ENCODE data around the gene OSBPL9. TPM values are rescaled to one million over a fixed set of nuclear protein-coding genes. Genes with fewer than 3 reads are reported as not detected.

The OSBPL9 gene
- total RNA-seq, 2 experiments from 2014 or later: 58.6 to 87.8 TPM

GRCh38 chr1:51630922-51631321, 14.0 kb downstream of the OSBPL9 start:
- no peaks in the 10 kb centered on the region for H3K79me2 ChIP-seq (ENCODE audit: insufficient read depth, low read depth, low read length)
- no peak for TF ChIP-seq EZH2phosphoT487 (IDR thresholded peaks at IDR 0.05; ENCODE audit: borderline replicate concordance, low read depth, low read length)
- BruUV-seq (replicated peaks): no TSS peak
- H3K9me3 ChIP-seq (ENCODE audit: low read length): no peaks in the 10 kb centered on the region
- H3K4me1 ChIP-seq (ENCODE audit: insufficient read depth, low read length, poor library complexity, severe bottlenecking): no peaks in the 10 kb centered on the region
- H3K9me2 ChIP-seq (ENCODE audit: insufficient read depth, low read length): no peaks in the 10 kb centered on the region
- H2AFZ ChIP-seq (ENCODE audit: low read length): no peak overlapping the region
- CTCF ChIA-PET (ENCODE audit: unreplicated experiment): no interaction called here
- POLR2A ChIA-PET: interaction anchor here (0.6 to 1.5 kb wide), 2 partner anchors 9 to 17 kb away, joined by 3 to 5 read pairs; no protein-coding TSS in a partner anchor
- no peaks in the 10 kb centered on the region for H4K20me1 ChIP-seq (ENCODE audit: insufficient read depth, low read length)
- intact Hi-C loops (cut with micrococcal nuclease; ENCODE audit: unreplicated experiment): no loop called here
- no peak overlapping the region for H3K4me3 ChIP-seq (ENCODE audit: low read depth, low read length, poor library complexity, severe bottlenecking)
- H3K4me2 ChIP-seq (ENCODE audit: low read length): no peak overlapping the region
- H3K36me3 ChIP-seq (ENCODE audit: insufficient read depth, low read length): no peaks in the 10 kb centered on the region
- DNase-seq (ENCODE audit: low spot score): no peak
- no peak overlapping the region for H3K27ac ChIP-seq (ENCODE audit: low read depth, low read length, poor library complexity, severe bottlenecking)

- Histone ChIP-seq H4K20me1 (ENCODE audit: insufficient read depth, low read length) (no peaks in the 10 kb centered on the region), H3K4me2 (ENCODE audit: low read length) (no peak overlapping the region)
- no TSS peak for BruUV-seq (replicated peaks)
Observed at GRCh38 chr1:51631747-51632146, 14.9 kb downstream of the OSBPL9 start.

GRCh38 chr1:51634618-51635017, 17.7 kb downstream of the OSBPL9 start:
- POLR2A ChIA-PET: no interaction called here
- BruUV-seq (replicated peaks): no TSS peak
- TF ChIP-seq CTCF (conservative IDR thresholded peaks at IDR 0.05; ENCODE audit: low read length) (no peak), EZH2phosphoT487 (IDR thresholded peaks at IDR 0.05; ENCODE audit: borderline replicate concordance, low read depth, low read length) (no peak)
- Histone ChIP-seq H3K9me2 (ENCODE audit: insufficient read depth, low read length) (no peaks in the 10 kb centered on the region), H3K4me2 (ENCODE audit: low read length) (no peak overlapping the region), H3K27ac (ENCODE audit: low read depth, low read length, poor library complexity, severe bottlenecking) (no peak overlapping the region), H3K79me2 (ENCODE audit: insufficient read depth, low read depth, low read length) (no peaks in the 10 kb centered on the region), H3K9me3 (ENCODE audit: low read length) (no peaks in the 10 kb centered on the region), H2AFZ (ENCODE audit: low read length) (no peak overlapping the region), H3K4me3 (ENCODE audit: low read depth, low read length, poor library complexity, severe bottlenecking) (no peak overlapping the region), H3K36me3 (ENCODE audit: insufficient read depth, low read length) (no peaks in the 10 kb centered on the region), H3K4me1 (ENCODE audit: insufficient read depth, low read length, poor library complexity, severe bottlenecking) (no peaks in the 10 kb centered on the region), H4K20me1 (ENCODE audit: insufficient read depth, low read length) (no peaks in the 10 kb centered on the region)
- intact Hi-C loops (cut with micrococcal nuclease; ENCODE audit: unreplicated experiment): no loop called here
- CTCF ChIA-PET (ENCODE audit: unreplicated experiment): no interaction called here
- no peak for DNase-seq (ENCODE audit: low spot score)

More at GRCh38 chr1:51631747-51632146, 14.9 kb downstream of the OSBPL9 start:
- Histone ChIP-seq H3K9me3 (ENCODE audit: low read length) (no peaks in the 10 kb centered on the region), H3K27ac (ENCODE audit: low read depth, low read length, poor library complexity, severe bottlenecking) (no peak overlapping the region), H3K4me3 (ENCODE audit: low read depth, low read length, poor library complexity, severe bottlenecking) (no peak overlapping the region), H3K4me1 (ENCODE audit: insufficient read depth, low read length, poor library complexity, severe bottlenecking) (no peaks in the 10 kb centered on the region), H3K79me2 (ENCODE audit: insufficient read depth, low read depth, low read length) (no peaks in the 10 kb centered on the region), H3K36me3 (ENCODE audit: insufficient read depth, low read length) (no peaks in the 10 kb centered on the region), H3K9me2 (ENCODE audit: insufficient read depth, low read length) (no peaks in the 10 kb centered on the region), H2AFZ (ENCODE audit: low read length) (no peak overlapping the region)
- CTCF ChIA-PET (ENCODE audit: unreplicated experiment): no interaction called here
- no peak for DNase-seq (ENCODE audit: low spot score)
- POLR2A ChIA-PET: interaction anchor here (0.6 to 1.5 kb wide), 2 partner anchors 16 to 22 kb away, joined by 3 to 4 read pairs; no protein-coding TSS in a partner anchor
- intact Hi-C loops (cut with micrococcal nuclease; ENCODE audit: unreplicated experiment): no loop called here
- no peak for TF ChIP-seq EZH2phosphoT487 (IDR thresholded peaks at IDR 0.05; ENCODE audit: borderline replicate concordance, low read depth, low read length)
- TF ChIP-seq CTCF (conservative IDR thresholded peaks at IDR 0.05; ENCODE audit: low read length): no peak

Measured in OCI-LY7 (cell line).